GM18873 (cell line): Measurements from ENCODE around the gene SLC22A16.

ENCODE experiments used
- ATAC-seq: cut with Tn5 transposase; IDR thresholded peaks from one replicate; pipeline ENCODE4 v1.9.1; 2021; ENCODE audit warnings: mild to moderate bottlenecking, moderate library complexity, moderate number of reproducible peaks; ENCODE audit not compliant: unreplicated experiment, low FRiP score

The SLC22A16 gene

GRCh38 chr6:110410511-110410910 lies 65.9 kb downstream of the SLC22A16 start:
- ATAC-seq, result no peak

- no peak for ATAC-seq
These were observed 66.6 kb downstream of the SLC22A16 start for GRCh38 chr6:110409794-110410193.

- ATAC-seq, result no peak
These were observed 67.5 kb downstream of the SLC22A16 start for GRCh38 chr6:110408901-110409300.

GRCh38 chr6:110404607-110405006 lies 71.8 kb downstream of the SLC22A16 start:
- ATAC-seq, result no peak

- ATAC-seq, result no peak
These were observed 74.7 kb downstream of the SLC22A16 start for GRCh38 chr6:110401585-110402176.

- no peak for ATAC-seq
These were observed 76.2 kb downstream of the SLC22A16 start for GRCh38 chr6:110400208-110400607.

- ATAC-seq, result no peak
These were observed 77.0 kb downstream of the SLC22A16 start for GRCh38 chr6:110399219-110400071.

- no peak for ATAC-seq
These were observed 77.6 kb downstream of the SLC22A16 start for GRCh38 chr6:110398778-110399177.

GRCh38 chr6:110395221-110395620 lies 81.2 kb downstream of the SLC22A16 start:
- no peak for ATAC-seq

GRCh38 chr6:110394409-110394808 lies 82.0 kb downstream of the SLC22A16 start:
- no peak for ATAC-seq

GRCh38 chr6:110392727-110393126 lies 83.7 kb downstream of the SLC22A16 start:
- ATAC-seq, result no peak

GRCh38 chr6:110390404-110390803 lies 86.0 kb downstream of the SLC22A16 start:
- ATAC-seq, result no peak

GRCh38 chr6:110389689-110390382 lies 86.6 kb downstream of the SLC22A16 start:
- ATAC-seq, result no peak

GRCh38 chr6:110387986-110388385 lies 88.4 kb downstream of the SLC22A16 start:
- no peak for ATAC-seq

GRCh38 chr6:110385458-110385863 lies 91.0 kb downstream of the SLC22A16 start:
- ATAC-seq, result no peak

GRCh38 chr6:110378552-110378951 lies 97.9 kb downstream of the SLC22A16 start:
- no peak for ATAC-seq
